ENCODE results near the gene AGAP3.

- TF ChIP-seq YY1 (IDR thresholded peaks at IDR 0.05) (no peak), CTCF (IDR thresholded peaks at IDR 0.05; ENCODE audit: low read depth, low read length, missing input control) (no peak), TAF1 (conservative IDR thresholded peaks at IDR 0.05) (no peak), ATF3 (IDR thresholded peaks at IDR 0.05) (no peak), FOXA1 (IDR thresholded peaks at IDR 0.05) (no peak), REST (IDR thresholded peaks at IDR 0.05) (no peak), RXRA (IDR thresholded peaks at IDR 0.05) (no peak), JUND (IDR thresholded peaks at IDR 0.05) (no peak), SP1 (IDR thresholded peaks at IDR 0.05) (no peak), ZBTB33 (IDR thresholded peaks at IDR 0.05) (no peak), EGR1 (IDR thresholded peaks at IDR 0.05; ENCODE audit: low read depth in 2 of 2) (no peak), GABPA (IDR thresholded peaks at IDR 0.05 in 1 of 2, conservative IDR thresholded peaks at IDR 0.05 in 1 of 2) (no peak), RAD21 (IDR thresholded peaks at IDR 0.05) (no peak)
- TF ChIP-seq, protein P1, sequence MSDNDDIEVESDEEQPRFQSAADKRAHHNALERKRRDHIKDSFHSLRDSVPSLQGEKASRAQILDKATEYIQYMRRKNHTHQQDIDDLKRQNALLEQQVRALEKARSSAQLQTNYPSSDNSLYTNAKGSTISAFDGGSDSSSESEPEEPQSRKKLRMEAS (IDR thresholded peaks at IDR 0.05): no peak
Observed at GRCh38 chr7:151191544-151191943, 105.3 kb downstream of the AGAP3 start.
